HG03135 (cell line): Measurements from ENCODE around the gene WFDC12.

Experiments
- ATAC-seq: cut with Tn5 transposase; IDR thresholded peaks from one replicate; pipeline ENCODE4 v1.9.1; 2021; ENCODE audit warnings: mild to moderate bottlenecking, moderate library complexity; ENCODE audit not compliant: unreplicated experiment

Gene WFDC12

DNA sequence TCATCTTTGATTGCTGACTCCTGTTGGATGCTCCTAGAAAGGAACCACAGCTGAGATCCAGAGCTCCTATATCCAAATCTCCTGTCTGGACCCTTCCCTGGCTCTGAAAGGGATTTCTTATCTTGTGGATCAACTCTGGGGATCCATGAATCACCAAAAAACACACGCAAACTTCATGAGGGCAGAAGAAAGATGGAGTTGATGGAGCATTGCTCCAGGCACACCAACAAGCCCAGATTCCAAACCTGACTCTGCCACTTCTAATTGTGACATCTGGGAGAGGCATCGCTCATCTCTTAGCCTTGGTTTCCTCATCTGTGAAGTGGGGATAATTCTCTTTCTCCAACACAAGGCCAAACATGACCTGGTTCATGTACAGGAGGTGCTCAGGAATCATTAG is 30.1 kb downstream of the WFDC12 start:
- ATAC-seq: no peak

DNA sequence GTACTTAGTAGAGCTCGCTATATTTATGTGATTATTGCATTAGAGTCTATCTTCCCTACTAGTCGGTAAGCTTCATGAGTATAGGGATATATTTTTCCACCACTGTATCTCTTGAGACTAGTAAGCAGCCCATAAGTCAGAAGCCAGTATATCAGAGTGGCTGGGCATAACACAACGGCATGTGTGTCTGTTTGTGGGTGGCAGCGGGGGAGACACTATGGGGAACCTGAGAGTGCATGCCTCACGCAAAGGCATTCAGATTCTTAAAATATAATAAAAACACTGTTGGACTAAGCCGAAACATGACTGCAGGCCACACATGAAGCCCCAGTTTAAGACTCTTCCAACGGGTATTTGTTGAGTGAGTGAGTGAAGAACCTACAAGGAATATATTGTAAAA is 31.4 kb downstream of the WFDC12 start:
- no peak for ATAC-seq

GRCh38 chr20:45091366-45091765 is 32.9 kb downstream of the WFDC12 start:
- no peak for ATAC-seq

DNA sequence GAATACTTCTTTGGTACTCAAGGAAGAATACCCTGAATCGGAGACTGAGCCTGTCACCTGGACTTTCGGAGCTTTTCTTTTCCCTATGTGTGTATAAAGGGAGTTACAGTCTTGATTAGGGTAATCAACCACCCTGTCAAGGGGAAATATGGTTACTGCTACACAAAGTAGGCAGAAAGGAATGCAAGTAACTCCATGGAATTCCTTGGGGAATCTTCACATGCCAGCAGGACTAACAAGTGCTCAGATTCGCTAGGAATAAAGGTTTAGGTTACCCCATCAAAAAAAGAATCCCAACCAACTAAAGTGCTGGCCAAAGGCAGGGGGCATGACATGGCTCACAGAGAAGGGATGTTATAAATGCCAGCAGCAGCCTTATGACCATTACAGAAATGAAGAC is 33.8 kb downstream of the WFDC12 start:
- ATAC-seq: no peak

DNA sequence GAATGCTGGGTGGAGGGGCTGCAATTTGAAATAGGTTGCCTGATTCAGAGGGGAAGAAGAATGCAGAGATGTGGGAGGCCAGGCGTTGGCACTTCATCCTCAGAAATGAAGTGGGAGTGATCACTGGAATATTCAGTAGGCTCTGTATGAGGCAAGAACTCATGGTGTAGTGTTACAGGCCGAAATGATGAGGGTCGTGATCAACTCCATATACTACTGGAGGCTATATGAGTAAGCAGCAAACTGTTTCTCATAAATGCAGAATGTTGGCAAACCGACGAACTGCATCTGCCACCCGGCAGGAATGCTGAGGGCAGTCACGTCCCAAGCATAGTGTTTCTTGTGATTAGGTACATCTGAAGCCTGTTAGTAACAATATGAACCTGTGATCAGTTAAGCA is 36.0 kb downstream of the WFDC12 start:
- ATAC-seq: no peak

DNA sequence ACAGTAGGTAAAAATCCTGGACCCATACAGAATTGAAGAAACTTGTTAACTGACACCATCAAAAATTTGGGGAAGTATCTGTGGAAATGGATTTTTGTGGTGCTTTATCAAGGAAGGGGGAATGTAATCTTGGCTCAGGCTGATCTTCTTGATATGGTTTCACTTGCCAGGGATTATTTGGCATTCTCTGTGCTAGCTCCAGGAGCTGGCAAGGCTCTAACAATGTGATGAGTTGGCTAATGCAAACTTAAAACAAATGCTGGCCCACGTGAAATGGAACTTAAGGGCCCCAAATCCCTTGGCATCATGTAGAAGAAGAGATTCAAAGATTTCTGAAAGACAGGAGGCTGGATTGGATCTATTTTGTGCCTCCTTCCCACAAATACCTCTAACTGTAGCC is 36.5 kb downstream of the WFDC12 start:
- ATAC-seq: no peak

DNA sequence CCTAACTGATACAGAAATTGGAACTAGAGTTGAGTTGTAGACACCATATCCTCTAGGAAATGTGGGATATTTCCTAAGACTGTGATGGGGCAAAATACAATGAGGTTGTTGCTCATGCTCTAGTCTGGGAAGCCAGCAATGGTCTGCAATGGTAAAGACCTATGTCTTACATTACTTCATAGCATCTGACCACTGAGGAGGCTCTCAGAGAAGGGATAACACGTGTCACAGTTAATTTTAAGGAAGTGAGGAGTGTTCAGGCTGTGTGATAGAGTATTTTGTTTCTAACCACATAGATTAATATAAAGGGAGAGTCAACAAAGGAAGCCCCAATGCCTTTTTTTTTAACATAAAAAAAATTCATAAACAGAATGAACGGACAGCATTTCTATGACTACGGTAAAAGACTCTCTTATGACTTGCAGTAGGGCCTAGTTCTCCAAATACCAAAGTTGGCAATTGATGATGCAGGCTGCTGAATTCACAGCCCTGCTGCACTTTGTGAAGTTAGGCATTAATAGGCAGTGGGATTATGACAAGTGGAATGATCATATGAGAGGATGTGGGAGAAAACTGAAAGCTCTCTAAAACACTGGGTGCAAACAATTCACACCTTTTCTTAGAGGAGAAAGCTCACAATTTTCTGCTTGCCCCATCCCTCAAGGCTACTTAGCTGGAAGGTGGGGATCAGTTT is 37.0 kb downstream of the WFDC12 start:
- ATAC-seq: no peak

- no peak for ATAC-seq
These were observed 38.4 kb downstream of the WFDC12 start for GRCh38 chr20:45085867-45086266.

GRCh38 chr20:45085289-45085688 is 39.0 kb downstream of the WFDC12 start:
- no peak for ATAC-seq

GRCh38 chr20:45083127-45083526 is 41.1 kb downstream of the WFDC12 start:
- ATAC-seq: no peak

DNA sequence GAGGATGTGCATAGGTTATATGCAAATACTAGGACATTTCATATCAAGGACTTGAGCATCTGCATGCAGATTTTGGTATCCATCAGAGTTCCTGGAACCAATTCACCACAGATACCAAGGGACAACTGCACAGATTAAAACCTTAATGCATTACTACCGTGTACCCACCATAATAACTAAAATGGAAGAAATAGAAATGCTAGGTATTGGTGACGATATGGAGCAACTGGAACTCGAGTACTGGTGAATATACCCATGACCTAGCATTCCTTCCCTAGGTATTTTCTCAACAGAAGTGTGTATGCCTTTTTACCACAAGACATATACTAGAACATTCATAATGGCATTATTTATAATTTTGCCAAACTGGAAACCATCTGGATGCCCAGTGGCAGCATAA is 41.8 kb downstream of the WFDC12 start:
- ATAC-seq: no peak

DNA sequence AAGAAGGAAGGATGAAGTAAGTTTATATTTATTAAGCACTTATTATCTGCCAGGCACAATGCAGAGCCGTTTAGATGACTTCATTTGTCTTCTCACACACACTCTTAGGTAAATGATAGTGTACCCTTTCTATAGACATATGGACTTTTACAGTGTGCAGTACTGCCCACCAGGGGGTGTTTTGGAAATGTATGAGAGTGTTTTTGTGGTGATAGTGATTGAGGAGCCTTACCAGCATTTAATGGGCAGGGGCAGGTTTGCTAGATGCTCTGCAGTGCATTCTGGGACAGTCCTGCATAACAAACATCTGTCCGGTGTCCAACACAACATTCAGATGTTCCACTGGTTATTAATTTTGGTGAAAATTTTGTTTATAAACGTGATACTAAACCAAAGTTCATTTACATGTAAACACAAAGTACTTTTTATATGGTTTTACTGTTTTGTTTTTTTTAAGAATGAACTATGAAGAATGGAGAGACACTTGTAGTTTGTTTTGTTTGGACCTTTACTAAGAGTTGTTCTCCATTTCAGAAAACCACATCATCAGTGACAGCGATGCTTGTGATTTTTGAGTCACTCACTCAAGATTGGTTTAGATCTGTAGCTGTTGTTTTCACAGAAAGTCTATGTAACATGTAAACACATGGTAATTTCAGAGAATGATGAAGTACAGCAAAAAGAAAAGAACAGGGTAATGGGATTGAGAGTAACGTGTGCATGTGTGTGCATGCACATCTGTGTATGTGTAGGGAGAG is 43.2 kb downstream of the WFDC12 start:
- no peak for ATAC-seq

DNA sequence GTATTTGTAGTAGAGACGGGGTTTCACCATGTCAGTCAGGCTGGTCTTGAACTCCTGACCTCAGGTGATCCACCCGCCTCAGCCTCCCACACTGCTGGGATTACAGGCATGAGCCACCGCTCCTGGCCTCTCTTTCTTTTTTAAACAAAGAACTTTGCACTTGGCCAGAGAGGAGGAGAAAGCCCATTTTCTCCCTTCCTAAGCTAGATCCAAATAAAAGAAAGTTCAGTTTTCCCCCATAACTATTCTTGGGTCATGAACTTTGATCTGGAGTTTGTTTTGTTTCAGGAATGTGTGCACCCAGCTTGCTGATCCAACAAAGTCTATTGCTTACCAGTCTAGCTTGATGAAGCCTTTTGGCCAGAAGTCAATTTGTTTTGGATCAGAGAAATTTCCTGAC is 46.7 kb downstream of the WFDC12 start:
- no peak for ATAC-seq
